Bronchial epithelial cell (primary cell): ENCODE data around the gene BTNL3. TPM values are rescaled to one million over a fixed set of nuclear protein-coding genes. Genes with fewer than 3 reads are reported as not detected.
"Not testable (repeated sequence)": the region's sequence is repeated elsewhere in the genome, so short reads cannot be mapped to it uniquely, and the experiment has no call there.

Experiments
- DNase-seq: peaks from one replicate; pipeline ENCODE4 v3.0.0-alpha.2; 2010; ENCODE audit warnings: low read depth
- FAIRE-seq: peaks from 2 replicates; lab custom pipeline; 2011; peaks lifted over from hg19 to GRCh38; lab: Jason Lieb, UNC
- H3K27me3 ChIP-seq: 2 replicates; pipeline ENCODE4 v1.5.1; 2011; ENCODE audit warnings: low read length; ENCODE audit not compliant: control insufficient read depth, insufficient read depth
- H3K36me3 ChIP-seq: 2 replicates; pipeline ENCODE4 v1.5.1; 2011; ENCODE audit warnings: low read length; ENCODE audit not compliant: control insufficient read depth, insufficient read depth
- H3K4me3 ChIP-seq: 2 replicates; pipeline ENCODE4 v1.5.1; 2011; ENCODE audit warnings: mild to moderate bottlenecking, low read depth, low read length, control low read depth
- total RNA-seq: library from RNA; depleted of rRNA; stranded (reverse); fragments of >200 nt; gene quantifications from 2 replicates; pipeline ENCODE4 v1.2.1, GENCODE V29; 2014
- TF ChIP-seq, protein P1 (sequence below): IDR thresholded peaks from 2 replicates; pipeline ENCODE4 v1.5.1; 2011; ENCODE audit warnings: mild to moderate bottlenecking, moderate library complexity, low read length, control low read depth, inconsistent platforms; ENCODE audit not compliant: insufficient read depth, severe bottlenecking

BTNL3 gene
- total RNA-seq, 1 donor from 2014 or later, result not detected

DNA sequence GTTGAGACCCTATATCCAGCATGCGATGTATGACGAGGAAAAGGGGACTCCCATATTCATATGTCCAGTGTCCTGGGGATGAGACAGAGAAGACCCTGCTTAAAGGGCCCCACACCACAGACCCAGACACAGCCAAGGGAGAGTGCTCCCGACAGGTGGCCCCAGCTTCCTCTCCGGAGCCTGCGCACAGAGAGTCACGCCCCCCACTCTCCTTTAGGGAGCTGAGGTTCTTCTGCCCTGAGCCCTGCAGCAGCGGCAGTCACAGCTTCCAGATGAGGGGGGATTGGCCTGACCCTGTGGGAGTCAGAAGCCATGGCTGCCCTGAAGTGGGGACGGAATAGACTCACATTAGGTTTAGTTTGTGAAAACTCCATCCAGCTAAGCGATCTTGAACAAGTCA is 17.1 kb downstream of the BTNL3 start:
- FAIRE-seq (no peak), DNase-seq (no peak)
- TF ChIP-seq, protein P1, sequence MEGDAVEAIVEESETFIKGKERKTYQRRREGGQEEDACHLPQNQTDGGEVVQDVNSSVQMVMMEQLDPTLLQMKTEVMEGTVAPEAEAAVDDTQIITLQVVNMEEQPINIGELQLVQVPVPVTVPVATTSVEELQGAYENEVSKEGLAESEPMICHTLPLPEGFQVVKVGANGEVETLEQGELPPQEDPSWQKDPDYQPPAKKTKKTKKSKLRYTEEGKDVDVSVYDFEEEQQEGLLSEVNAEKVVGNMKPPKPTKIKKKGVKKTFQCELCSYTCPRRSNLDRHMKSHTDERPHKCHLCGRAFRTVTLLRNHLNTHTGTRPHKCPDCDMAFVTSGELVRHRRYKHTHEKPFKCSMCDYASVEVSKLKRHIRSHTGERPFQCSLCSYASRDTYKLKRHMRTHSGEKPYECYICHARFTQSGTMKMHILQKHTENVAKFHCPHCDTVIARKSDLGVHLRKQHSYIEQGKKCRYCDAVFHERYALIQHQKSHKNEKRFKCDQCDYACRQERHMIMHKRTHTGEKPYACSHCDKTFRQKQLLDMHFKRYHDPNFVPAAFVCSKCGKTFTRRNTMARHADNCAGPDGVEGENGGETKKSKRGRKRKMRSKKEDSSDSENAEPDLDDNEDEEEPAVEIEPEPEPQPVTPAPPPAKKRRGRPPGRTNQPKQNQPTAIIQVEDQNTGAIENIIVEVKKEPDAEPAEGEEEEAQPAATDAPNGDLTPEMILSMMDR, result no peak
- H3K36me3 ChIP-seq, result no peaks in the 10 kb centered on the region
- no peak overlapping the region for H3K4me3 ChIP-seq
- H3K27me3 ChIP-seq, result no peaks in the 10 kb centered on the region

DNA sequence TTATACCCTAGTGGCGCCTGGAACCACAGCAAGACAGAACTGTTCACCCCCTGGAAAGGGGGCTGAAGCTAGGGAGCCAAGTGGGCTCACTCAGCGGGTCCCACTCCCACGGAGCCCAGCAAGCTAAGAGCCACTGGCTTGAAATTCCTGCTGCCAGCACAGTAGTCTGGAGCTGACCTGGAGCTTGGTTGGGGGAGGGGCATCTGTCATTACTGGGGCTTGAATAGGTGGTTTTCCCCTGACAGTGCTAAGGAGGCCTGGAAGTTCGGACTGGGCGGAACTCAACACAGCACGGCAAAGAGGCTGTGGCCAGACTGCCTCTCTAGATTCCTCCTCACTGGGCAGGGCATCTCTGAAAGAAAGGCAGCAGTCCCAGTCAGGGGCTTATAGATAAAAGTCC is 19.5 kb downstream of the BTNL3 start:
- Histone ChIP-seq H3K4me3 (no peak overlapping the region), H3K27me3 (no peaks in the 10 kb centered on the region), H3K36me3 (no peaks in the 10 kb centered on the region)
- FAIRE-seq (no peak), DNase-seq (no peak)
- TF ChIP-seq, protein P1, result no peak

DNA sequence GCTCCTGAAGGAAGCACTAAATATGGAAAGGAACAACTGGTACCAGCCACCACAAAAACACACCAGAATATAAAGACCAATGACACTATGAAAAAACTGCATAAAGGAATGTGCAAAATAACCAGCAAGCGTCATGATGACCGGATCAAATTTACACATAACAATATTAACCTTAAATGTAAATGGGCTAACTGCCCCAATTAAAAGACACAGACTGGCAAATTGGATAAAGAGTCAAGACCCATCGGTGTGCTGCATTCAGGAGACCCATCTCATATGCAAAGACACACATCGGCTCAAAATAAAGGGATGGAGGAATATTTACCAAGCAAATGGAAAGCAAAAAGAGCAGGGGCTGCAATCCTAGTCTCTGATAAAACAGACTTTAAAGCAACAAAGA is 21.4 kb downstream of the BTNL3 start:
- not testable (repeated sequence) for H3K4me3 ChIP-seq, DNase-seq, FAIRE-seq, H3K27me3 ChIP-seq, H3K36me3 ChIP-seq

DNA sequence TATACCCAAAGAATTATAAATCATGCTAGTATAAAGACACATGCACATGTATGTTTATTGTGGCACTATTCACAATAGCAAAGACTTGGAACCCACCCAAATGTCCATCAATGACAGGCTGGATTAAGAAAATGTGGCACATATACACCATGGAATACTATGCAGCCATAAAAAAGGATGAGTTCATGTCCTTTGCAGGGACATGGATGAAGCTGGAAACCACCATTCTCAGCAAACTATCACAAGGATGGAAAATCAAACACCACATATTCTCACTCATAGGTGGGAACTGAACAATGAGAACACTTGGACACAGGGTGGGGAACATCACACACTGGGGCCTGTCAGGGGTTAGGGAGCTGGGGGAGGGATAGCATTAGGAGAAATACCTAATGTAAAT is 26.0 kb downstream of the BTNL3 start:
- not testable (repeated sequence) for H3K36me3 ChIP-seq, DNase-seq, H3K4me3 ChIP-seq, H3K27me3 ChIP-seq, FAIRE-seq

DNA sequence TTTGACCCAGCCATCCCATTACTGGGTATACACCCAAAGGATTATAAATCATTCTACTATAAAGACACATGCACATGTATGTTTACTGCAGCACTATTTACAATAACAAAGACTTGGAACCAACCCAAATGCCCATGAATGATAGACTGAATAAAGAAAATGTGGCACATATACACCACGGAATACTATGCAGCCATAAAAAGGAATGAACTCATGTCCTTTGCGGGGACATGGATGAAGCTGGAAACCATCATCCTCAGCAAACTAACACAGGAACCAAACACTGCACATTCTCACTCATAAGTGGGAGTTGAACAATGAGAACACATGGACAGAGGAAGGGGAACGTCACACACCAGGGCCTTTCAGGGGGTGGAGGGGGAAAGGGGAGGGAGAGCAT is 28.8 kb downstream of the BTNL3 start:
- not testable (repeated sequence) for H3K4me3 ChIP-seq, DNase-seq, H3K27me3 ChIP-seq, FAIRE-seq, H3K36me3 ChIP-seq

DNA sequence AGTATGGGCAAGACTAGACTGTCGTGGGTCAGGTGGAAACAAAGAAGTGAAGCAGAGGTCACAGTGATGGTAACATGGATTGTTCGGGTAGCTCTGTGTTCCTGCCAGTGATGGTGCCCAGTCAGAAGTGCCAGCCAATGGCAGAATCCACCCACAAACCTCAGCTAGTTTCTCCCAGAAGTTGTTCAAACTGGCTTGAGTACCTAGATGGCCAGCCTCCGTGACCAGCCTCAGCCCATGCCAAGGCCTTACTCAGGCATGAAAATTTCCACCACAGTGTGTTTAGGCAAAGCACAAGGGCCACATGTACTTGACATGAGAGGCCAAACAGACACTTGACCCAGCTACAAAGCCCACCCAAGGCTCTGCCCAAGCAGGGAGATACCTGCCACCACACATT is 32.0 kb downstream of the BTNL3 start:
- TF ChIP-seq, protein P1, result no peak
- H3K27me3 ChIP-seq, result no peaks in the 10 kb centered on the region
- FAIRE-seq (no peak), DNase-seq (no peak)
- H3K36me3 ChIP-seq, result no peaks in the 10 kb centered on the region
- H3K4me3 ChIP-seq, result no peak overlapping the region

DNA sequence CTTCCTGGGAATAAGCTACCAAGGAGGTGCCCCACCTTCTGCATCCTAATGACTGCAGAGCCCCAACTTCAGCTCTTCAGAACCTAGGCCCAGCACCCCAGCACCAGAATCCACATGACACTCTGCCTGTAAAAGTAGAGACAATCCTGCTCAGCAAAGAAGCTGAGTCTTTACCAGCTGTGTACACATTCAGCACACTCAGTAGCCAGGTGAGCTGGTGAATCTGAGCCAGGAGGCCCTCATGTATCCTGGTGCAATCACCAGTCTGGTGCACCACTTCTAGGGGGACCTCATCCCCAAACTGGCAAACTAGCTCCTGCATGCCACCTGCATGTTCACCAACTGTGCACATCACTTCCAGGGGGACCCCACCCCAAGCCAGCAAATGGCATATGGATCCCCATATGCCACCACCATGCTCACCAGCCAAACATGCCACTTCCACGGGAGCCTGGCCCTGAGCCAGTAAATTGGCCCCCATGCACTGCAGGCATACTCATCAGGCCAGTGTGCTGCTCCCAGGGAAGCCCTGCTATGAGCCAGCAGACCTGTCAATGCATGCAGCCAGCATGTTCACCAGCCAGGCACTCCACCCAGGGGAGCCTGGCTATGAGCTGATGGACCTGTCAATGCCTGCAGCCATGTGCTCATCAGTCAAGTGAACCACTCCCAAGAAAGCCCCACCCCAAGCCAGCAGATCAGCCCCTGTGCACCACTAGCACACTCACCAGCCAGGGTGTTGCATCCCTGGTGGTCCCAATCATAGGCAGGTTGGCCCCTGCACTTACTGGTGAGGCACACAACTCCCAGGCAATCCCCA is 35.8 kb downstream of the BTNL3 start:
- DNase-seq (peak; percentile 48), FAIRE-seq (no peak)
- TF ChIP-seq, protein P1, result no peak
- Histone ChIP-seq H3K27me3 (no peaks in the 10 kb centered on the region), H3K36me3 (no peaks in the 10 kb centered on the region), H3K4me3 (no peak overlapping the region)
